Activated B cell treated with CpG ODN at 0.5 μM for 24 hours (primary cell): Measurements from ENCODE around the gene CHN1. TPM values are rescaled to one million over a fixed set of nuclear protein-coding genes. Genes with fewer than 3 reads are reported as not detected.

Experiments used
- ATAC-seq: fragments of 200-7000 bp; cut with Tn5 transposase; one replicate; pipeline ENCODE4 v1.10.0; 2021; ENCODE audit warnings: low read depth, mild to moderate bottlenecking, moderate library complexity
- CTCF ChIA-PET: fragments of 350-600 bp; sonication (Branson Sonifier 250); formaldehyde crosslinking; loops from one replicate; lab custom pipeline; 2021; ENCODE audit warnings: antibody characterized with exemption; lab: Charles Lee
- POLR2A ChIA-PET: fragments of 350-600 bp; sonication (Branson Sonifier 250); formaldehyde crosslinking; loops from one replicate; lab custom pipeline; 2021; ENCODE audit warnings: antibody characterized with exemption; lab: Charles Lee
- DNase-seq: peaks from one replicate; pipeline ENCODE4 v3.0.0; 2022
- H3K27ac Mint-ChIP-seq: one replicate; pipeline ENCODE4 v1.8.0; 2020; ENCODE audit warnings: mixed read lengths
- H3K27me3 Mint-ChIP-seq: one replicate; pipeline ENCODE4 v1.8.0; 2021; ENCODE audit warnings: mixed read lengths
- H3K36me3 Mint-ChIP-seq: one replicate; pipeline ENCODE4 v1.8.0; 2021; ENCODE audit warnings: low read depth, mixed read lengths
- H3K4me1 Mint-ChIP-seq: one replicate; pipeline ENCODE4 v1.8.0; 2021; ENCODE audit warnings: mixed read lengths
- H3K4me3 Mint-ChIP-seq: one replicate; pipeline ENCODE4 v1.8.0; 2020; ENCODE audit warnings: mild to moderate bottlenecking, mixed read lengths
- H3K9me3 Mint-ChIP-seq: one replicate; pipeline ENCODE4 v1.8.0; 2020; ENCODE audit warnings: mixed read lengths
- intact Hi-C: fragments of 100-400 bp; cut with micrococcal nuclease; formaldehyde crosslinking; loops from one replicate; pipeline ENCODE4 v1.15.1; 2024
- total RNA-seq: library from RNA; stranded (reverse); gene quantifications from 2 replicates; pipeline ENCODE4 v1.2.3, GENCODE V29; 2022
- TF ChIP-seq, protein P1 (sequence below): fragments of 200-600 bp; IDR thresholded peaks from one replicate; pipeline ENCODE4 v1.8.0; 2022; ENCODE audit warnings: antibody characterized with exemption, mild to moderate bottlenecking

The CHN1 gene
- total RNA-seq, 1 donor from 2014 or later, result 0.80 TPM

DNA sequence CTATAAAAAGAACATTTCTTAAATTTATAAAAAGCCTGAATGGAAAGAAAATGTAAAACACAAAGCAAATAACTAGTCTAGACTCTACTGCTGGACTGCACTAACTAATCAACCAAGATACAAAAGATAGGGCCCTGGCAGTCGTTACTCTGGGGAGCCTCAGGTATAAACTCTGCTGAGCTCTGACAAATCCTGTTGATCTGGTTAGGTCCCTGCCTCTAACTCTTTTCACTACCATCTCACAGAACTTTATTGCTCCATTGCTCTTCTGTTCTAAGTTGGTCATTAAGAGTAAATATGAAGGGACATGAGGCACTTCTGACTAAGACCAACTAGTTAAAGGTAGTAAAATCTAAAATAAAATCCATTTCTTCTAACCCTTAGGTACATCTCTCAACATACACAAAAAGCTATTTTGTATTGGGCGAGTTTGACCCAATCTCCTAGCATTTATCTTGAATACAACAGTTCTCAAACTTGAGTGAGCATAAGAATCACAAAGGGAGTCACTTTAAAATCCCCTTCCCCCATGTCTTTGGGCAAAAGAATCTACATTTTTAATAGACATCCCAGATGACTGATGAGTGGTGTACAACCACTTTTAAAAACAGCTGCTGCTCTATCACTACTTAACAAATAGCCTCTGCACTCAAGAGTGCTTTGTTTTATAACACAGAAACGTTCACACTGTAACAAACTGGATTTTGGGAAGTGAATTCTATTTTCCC, 2.5 kb downstream of the CHN1 start:
- intact Hi-C loops, result no loop called here
- ChIA-PET CTCF (no interaction called here), POLR2A (no interaction called here)
- no peaks in the 10 kb centered on the region for H3K36me3 Mint-ChIP-seq
- no peak overlapping the region for H3K4me3 Mint-ChIP-seq
- H3K4me1 Mint-ChIP-seq, result peaks cover 7% of the 10 kb centered on the region
- TF ChIP-seq, protein P1, sequence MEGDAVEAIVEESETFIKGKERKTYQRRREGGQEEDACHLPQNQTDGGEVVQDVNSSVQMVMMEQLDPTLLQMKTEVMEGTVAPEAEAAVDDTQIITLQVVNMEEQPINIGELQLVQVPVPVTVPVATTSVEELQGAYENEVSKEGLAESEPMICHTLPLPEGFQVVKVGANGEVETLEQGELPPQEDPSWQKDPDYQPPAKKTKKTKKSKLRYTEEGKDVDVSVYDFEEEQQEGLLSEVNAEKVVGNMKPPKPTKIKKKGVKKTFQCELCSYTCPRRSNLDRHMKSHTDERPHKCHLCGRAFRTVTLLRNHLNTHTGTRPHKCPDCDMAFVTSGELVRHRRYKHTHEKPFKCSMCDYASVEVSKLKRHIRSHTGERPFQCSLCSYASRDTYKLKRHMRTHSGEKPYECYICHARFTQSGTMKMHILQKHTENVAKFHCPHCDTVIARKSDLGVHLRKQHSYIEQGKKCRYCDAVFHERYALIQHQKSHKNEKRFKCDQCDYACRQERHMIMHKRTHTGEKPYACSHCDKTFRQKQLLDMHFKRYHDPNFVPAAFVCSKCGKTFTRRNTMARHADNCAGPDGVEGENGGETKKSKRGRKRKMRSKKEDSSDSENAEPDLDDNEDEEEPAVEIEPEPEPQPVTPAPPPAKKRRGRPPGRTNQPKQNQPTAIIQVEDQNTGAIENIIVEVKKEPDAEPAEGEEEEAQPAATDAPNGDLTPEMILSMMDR, result no peak
- DNase-seq, result no peak
- no peak for ATAC-seq
- H3K9me3 Mint-ChIP-seq, result no peaks in the 10 kb centered on the region
- H3K27ac Mint-ChIP-seq, result no peak overlapping the region
- peaks cover 43% of the 10 kb centered on the region for H3K27me3 Mint-ChIP-seq

DNA sequence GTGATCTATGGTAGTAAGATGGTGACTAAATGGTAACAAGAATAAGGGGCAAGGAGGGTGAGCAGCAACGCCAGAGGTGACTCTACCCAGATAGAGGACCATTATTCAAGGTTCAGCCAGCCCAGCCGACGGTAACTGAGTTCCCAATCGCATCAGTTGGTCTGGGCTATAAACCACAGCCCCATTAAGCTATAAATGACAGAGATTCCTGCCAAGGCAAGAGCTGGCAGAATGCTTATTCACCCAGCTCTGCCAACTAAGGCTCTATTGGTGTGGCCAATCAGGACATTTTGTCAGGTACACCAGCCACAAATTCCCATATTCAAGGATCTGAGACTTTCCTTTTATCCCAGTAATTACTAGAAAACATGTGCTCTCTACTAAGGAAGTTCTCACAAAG, 3.6 kb downstream of the CHN1 start:
- H3K4me1 Mint-ChIP-seq, result peaks cover 7% of the 10 kb centered on the region
- peaks cover 40% of the 10 kb centered on the region for H3K27me3 Mint-ChIP-seq
- DNase-seq, result no peak
- no peak overlapping the region for H3K4me3 Mint-ChIP-seq
- TF ChIP-seq, protein P1, result no peak
- ChIA-PET CTCF (no interaction called here), POLR2A (no interaction called here)
- intact Hi-C loops, result no loop called here
- H3K36me3 Mint-ChIP-seq, result no peaks in the 10 kb centered on the region
- no peaks in the 10 kb centered on the region for H3K9me3 Mint-ChIP-seq
- ATAC-seq, result no peak
- H3K27ac Mint-ChIP-seq, result no peak overlapping the region

DNA sequence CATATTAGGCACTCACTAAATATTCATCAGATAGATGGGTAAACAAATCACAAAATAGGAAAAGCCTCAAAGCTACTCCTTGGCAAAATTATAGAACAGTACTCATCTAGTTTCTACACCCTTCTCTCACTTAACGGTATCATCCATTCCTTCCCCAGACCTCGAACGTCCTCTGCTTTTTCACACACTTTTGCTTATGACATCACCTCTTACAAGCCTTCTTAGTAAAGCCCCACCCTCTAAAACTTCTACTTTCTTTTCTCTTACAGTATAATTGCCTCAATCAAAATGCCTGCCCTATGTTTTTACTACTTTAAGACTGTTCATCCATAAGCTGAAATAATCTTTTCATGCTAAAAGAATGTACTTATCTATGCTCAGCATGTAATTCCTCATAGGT, 8.1 kb downstream of the CHN1 start:
- ChIA-PET CTCF (interaction anchor here (0.5 kb wide), 1 partner anchor 108 kb away, joined by 3 read pairs; no protein-coding TSS in a partner anchor), POLR2A (no interaction called here)
- no peaks in the 10 kb centered on the region for H3K36me3 Mint-ChIP-seq
- H3K27me3 Mint-ChIP-seq, result peaks cover 23% of the 10 kb centered on the region
- H3K9me3 Mint-ChIP-seq, result no peaks in the 10 kb centered on the region
- DNase-seq, result no peak
- no peak overlapping the region for H3K27ac Mint-ChIP-seq
- intact Hi-C loops, result no loop called here
- TF ChIP-seq, protein P1, result no peak
- no peak for ATAC-seq
- H3K4me3 Mint-ChIP-seq, result no peak overlapping the region
- no peaks in the 10 kb centered on the region for H3K4me1 Mint-ChIP-seq

DNA sequence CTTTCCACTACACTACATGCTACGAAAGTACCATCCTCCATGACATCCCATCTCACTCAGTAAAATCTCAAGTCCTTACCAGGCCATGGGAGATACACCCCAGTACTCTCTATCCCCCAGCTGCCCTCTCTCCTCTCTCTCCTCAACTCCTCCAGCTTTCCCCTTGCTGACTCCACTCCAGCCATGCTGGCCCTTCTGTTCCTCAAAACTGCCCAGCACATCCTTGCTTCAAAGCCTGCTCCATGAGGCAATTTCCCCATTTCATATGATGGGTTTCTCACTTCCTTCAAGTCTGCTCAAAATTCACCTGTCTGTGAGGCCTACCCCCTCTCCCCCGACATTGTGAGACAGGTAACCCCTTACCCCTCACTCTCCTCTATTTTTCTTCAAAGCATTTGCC, 8.6 kb downstream of the CHN1 start:
- POLR2A ChIA-PET, result no interaction called here
- Mint-ChIP-seq H3K27ac (no peak overlapping the region), H3K27me3 (peaks cover 19% of the 10 kb centered on the region), H3K9me3 (no peaks in the 10 kb centered on the region), H3K4me1 (no peaks in the 10 kb centered on the region), H3K36me3 (no peaks in the 10 kb centered on the region), H3K4me3 (no peak overlapping the region)
- CTCF ChIA-PET, result interaction anchor here (0.5 kb wide), 1 partner anchor 108 kb away, joined by 3 read pairs; no protein-coding TSS in a partner anchor
- ATAC-seq (no peak), DNase-seq (no peak)
- intact Hi-C loops, result no loop called here
- TF ChIP-seq, protein P1, result no peak

DNA sequence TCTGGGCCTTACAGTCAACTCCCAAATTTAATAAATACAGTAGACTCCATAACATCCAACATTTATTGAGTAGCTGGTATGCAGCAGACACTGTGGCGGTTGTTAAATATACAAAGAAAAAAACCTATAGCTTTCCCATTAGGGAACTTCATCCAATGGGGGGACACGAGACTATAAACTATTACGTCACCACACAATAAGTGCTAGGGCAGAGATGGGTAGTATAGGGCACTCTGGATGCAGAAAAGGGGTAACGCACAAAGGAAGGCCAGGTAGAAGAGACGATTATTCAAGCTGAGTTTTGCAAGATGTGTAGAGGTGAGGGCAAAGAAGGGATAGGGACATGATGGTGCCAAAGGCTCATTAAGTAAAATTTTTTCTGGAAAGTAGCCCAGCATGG, 10.8 kb downstream of the CHN1 start:
- TF ChIP-seq, protein P1, result no peak

More for the DNA sequence above, 10.8 kb downstream of the CHN1 start:
- CTCF ChIA-PET, result no interaction called here
- H3K4me3 Mint-ChIP-seq, result no peak overlapping the region
- DNase-seq (no peak), ATAC-seq (no peak)
- H3K9me3 Mint-ChIP-seq, result no peaks in the 10 kb centered on the region
- H3K36me3 Mint-ChIP-seq, result no peaks in the 10 kb centered on the region
- H3K27ac Mint-ChIP-seq, result no peak overlapping the region
- peaks cover 2% of the 10 kb centered on the region for H3K4me1 Mint-ChIP-seq
- POLR2A ChIA-PET, result no interaction called here
- H3K27me3 Mint-ChIP-seq, result peaks cover 16% of the 10 kb centered on the region
- intact Hi-C loops, result loop anchor here (5.0 kb wide), 1 partner anchor 532 kb away; no protein-coding TSS in a partner anchor
